GM19438 (cell line): ENCODE measurements around the gene SRSF12.
A peak's percentile ranks its signal among the peaks of the same experiment; 100 is the strongest.

ENCODE experiments used
- ATAC-seq: cut with Tn5 transposase; IDR thresholded peaks from one replicate; pipeline ENCODE4 v1.9.1; 2021; ENCODE audit warnings: low read depth; ENCODE audit not compliant: unreplicated experiment

The SRSF12 gene

GRCh38 chr6:89117211-89118108, at the start of gene SRSF12:
SRSF12 (minus strand) TSS chr6:89118071; CDS start chr6:89117887, 184 bp downstream.
- peak; percentile 72 for ATAC-seq

- no peak for ATAC-seq
These were observed 44.1 kb upstream of the SRSF12 start for GRCh38 chr6:89162047-89162371.

DNA sequence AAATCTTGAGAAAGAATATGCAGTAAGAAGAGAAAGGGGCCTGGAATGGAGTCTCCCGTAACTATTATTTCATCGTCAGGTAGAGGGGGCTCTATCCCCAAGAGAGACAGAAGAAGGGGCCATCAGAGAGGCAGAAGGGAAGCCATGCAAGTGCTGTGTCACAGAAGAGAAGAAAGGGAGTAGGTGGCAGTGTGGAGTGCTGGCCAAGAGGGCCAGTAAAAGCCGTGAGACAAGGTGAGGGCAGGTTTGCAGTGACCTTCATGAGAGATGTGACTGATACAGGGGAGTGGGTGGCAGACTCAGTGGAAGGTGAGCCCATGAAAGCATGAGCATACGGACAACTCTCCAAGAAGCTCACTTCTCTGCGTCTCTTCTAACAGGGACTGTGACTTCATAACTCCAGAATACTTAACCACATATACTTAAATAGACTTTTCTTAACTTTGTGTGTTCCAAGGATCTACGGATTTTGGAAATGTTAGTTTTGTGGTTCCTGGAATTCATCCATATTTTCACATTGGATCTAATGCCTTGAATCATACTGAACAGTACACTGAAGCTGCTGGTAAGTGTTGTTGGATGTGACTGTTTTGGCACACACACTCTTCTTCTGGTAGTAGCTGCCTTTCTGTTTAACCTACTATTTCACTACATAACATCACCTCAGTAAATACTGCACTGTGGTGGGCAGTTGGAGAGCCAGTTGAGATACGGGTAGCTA, 43.6 kb upstream of the SRSF12 start:
- no peak for ATAC-seq

DNA sequence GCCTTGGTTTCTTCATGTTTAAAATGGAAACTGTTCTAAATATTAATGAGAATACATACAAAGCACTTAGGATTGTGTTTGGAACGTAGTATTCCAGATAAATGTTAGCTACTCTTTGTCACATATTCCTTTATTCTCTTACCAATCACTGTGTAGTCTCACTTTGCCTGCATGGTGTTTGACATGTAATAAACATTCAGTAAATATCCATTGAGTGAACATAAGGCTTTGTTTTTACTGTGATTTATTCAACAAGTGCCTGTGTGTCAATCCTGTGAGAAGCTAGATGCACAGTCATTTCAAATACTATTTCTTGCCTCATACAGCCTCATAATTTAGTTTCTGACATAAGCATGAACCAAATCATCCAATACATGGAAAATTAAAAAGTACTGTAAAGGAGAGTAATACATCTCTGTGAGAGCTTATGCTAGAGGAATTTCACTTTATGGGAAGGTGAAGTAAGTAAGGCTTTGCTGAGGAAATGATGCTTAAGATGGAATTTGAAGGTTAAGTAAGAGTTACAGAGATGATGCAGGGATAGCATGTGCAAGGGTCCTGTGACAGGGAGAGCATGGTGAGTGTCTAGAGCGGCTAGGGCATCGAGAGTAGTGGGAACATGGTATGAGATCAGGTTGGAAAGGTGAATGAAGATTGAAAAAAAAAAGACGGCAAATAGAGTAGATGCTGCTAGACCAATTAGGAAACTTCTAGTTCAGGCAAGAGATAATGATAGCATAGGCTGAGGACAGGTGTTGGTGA, 42.6 kb upstream of the SRSF12 start:
- no peak for ATAC-seq

- ATAC-seq = no peak
These were observed 36.3 kb upstream of the SRSF12 start for GRCh38 chr6:89154131-89154530.

DNA sequence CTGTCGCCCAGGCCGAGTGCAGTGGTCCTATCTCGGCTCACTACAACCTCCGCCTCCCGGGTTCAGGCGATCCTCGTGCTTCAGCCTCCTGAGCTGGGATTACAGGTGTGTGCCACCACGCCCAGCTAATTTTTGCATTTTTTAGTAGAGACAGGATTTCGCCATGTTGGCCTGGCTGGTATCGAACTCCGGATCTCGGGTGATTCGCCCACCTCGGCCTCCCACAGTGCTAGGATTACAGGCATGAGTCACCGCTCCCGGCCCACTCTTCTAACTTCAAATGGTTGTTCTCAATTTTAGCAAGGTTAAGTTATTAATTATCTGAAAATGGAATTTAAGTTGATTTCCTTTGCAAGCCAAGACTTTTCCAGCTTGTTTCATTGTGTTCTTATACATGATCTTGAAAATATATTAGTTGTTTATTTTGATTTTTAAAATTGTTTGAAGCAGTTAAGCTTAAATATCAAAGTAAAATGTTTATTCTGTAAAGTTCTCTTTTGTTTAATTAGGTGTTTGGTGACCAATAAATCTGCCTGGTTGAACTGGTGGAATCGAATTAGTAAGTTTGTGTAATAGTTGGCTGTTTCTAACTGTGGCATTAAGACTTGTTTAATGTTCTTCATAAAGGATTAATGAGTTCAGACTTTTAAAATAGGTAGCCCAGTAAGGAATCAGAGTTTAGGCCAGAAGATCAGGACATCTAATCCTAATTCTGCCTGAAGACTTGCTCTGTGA, 30.3 kb upstream of the SRSF12 start:
- ATAC-seq = no peak

DNA sequence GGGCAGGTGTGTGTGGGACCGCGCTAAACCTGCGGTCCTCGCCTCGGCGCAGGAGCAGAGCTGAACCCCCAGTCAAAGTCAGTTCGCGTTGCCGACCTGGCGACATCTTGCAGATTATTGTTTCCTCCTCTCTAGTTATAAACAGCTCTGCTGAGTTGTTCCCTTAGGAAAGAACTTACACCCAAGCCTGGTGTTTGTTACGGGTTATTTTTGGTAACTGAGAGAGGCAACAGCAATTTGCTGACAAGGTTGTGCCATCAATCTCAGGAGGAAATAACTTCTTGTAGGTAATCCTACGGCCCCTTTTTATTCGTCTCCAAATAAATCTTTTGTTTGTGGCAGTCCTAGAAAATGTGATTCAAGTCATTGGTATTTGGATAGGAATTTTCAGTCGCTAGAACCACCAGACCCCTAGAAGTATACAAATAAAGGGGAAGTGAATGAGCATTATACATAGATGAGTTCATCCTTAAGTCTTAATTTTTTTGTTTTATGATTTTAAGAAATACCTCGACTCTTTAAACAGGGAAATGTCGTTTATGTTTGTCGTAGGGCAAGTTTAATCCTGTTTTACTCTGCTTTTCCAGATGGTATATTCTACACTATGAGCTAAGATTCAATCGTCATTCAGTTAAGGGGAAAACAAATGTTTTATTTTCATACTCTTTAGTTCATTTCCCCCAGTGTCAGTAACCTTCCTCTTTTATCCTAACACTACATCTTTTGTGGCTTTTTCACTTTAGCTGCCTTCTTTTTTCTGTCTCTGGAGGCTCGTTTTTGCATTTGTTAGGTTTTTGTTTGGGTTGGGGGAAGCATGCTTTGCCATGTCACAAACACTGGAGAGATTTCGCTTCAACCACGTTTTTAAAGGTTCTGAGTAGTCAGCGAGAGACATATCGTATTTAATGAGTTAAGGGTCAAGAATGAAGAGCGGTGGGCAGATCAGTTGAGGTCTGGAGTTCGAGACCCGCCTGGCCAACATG, 29.1 kb upstream of the SRSF12 start:
- peak; percentile 14 for ATAC-seq

DNA sequence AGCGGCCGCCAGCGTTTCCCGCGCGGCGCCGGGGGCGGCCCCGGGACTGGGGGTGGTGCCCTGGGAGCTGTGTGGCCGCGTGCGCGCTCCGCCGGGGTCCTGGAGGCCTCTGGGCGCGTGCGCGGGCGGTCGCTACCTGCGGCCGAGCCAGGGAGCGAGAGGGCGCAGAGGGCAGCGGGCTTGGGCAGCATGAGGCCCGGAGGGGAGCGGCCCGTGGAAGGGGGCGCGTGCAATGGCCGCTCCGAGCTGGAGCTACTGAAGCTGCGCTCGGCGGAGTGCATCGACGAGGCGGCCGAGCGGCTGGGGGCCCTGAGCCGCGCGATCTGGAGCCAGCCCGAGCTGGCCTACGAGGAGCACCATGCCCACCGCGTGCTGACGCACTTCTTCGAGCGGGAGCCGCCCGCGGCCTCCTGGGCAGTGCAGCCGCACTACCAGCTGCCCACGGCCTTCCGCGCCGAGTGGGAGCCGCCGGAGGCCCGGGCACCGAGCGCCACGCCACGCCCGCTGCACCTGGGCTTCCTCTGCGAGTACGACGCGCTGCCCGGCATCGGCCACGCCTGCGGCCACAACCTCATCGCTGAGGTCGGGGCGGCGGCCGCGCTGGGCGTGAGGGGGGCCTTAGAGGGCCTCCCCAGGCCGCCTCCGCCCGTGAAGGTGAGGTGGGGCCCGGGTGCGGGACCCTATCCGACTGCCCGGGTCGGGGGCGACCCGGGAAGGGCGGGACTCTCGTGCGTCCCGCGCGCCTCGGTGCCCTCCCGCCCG, 28.3 kb upstream of the SRSF12 start, which contains the start of gene PM20D2:
Gene PM20D2 (plus strand): TSS at position 100 of the 762 bp plus-strand sequence. CDS start 90 bp downstream, at position 190.
- ATAC-seq = peak; percentile 64

GRCh38 chr6:89145091-89145955, 27.5 kb upstream of the SRSF12 start:
- peak; percentile 56 for ATAC-seq

DNA sequence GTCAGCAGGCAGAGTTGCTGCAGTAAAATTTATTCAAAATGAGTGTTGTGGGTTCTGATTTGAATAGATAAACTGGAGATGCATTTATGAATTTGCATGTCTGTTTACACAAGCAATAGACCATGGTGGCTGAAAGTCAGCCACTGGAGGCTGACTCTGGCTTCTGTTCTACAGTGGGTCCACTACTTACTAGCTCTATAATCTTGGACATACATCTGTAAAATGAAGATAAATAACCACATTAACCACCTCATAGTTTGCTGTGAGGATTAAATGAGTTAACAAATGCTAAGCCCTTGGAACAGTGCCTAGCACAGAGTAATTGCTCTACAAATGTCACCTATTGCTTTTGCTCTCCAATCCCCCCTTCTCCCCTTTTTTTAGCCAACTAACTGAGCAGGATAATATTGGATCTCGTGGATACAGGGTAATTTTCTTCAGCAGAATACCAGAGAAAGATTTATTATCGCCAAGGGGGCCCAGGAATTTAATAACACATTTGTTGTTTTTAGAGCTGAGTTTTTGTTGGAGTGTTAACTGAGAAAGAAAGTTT, 26.6 kb upstream of the SRSF12 start:
- peak; percentile 39 for ATAC-seq

DNA sequence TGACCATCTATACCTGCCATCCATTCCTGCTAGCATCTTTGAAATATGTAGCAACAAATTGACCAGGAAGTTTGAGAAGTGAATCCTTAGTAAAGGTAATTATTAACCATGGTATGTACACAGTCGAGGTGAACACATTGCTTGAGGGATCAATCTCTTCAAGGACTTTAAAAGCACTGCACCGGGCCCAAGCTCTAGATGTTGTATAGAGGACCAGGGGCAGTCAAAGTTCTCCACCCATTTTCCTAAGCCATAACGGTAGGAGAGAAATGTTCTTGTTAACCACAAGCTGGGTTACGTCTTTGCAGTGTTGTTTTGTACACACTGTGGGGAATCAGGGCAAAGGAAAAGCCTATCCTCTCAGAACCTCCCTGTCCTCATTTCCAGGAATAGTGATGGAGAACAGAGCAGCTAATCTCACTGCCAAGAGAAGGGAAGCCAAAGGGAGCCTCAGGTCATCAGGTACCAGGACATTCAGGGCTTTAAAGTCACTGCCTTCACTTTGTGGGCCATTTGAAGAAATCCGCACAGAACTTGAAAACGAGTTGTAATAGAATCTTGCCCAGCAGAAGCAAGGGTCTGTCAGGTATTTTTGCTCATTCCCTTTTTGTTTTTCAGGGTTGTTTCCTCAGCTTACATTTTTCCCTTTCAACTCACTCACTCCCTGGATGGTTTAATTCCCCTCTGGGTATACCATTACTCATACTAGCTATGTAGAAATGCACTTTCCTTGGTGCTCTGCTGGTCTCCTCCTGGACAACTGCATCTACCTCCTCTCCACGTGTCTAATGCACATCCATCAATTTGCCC, 22.7 kb upstream of the SRSF12 start:
- ATAC-seq = no peak

DNA sequence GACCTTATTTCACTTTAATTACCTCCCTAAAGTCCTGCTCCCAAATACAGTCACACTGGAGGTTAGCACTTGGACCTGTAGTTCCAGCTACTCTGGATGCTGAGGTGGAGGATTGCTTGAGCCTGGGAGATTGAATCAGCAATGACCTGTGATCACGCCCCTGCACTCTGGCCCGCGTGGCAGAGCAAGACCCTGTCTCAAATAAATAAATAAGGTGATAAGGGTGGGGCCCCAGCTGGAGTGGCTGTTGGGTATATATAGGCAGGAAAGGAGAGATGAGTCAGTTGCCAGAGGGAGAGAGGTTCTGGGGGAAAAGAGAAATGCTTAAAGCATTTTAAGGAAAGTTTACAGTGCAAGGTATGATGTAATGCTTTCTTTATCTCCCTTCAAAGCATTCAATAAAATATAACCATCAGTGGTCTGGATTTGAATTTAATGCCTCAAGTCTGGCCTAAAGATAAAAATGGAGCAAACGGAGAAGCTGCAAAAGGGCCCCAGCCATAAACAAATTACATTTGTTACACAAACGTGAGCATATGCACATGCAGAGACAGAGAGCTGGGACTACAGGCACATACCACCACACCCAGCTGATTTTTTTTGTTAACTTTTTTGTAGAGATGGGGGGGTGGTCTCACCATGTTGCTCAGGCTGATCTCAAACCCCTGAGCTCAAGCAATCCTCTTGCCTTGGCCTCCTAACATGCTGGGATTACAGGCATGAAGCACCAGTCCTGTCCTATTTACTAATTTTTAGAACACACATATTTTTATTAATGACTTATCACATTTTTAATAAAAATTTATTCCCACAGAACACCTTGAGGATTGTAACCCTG, 21.9 kb upstream of the SRSF12 start:
- ATAC-seq = no peak

GRCh38 chr6:89138173-89138572, 20.3 kb upstream of the SRSF12 start:
- no peak for ATAC-seq

- ATAC-seq = no peak
These were observed 16.9 kb upstream of the SRSF12 start for GRCh38 chr6:89134723-89135122.

DNA sequence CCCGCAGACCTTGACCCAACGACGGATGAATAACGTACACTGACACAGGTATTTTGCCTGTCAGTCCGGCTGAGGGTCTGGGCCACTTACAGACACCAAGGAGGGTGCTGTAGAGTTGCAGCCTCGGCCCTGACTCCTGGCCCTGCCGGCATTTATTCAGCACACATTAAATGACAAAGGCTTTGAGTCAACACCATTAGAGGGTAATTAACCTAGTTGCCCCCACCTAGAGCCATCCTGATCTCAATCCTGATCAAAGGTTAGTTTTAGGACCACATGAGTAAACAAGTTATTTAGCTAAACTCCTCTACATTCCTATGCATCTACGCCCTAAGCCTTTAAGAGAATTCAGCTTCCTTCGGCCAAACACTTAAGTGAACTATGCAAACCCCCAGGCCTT, 16.1 kb upstream of the SRSF12 start:
- ATAC-seq = no peak

DNA sequence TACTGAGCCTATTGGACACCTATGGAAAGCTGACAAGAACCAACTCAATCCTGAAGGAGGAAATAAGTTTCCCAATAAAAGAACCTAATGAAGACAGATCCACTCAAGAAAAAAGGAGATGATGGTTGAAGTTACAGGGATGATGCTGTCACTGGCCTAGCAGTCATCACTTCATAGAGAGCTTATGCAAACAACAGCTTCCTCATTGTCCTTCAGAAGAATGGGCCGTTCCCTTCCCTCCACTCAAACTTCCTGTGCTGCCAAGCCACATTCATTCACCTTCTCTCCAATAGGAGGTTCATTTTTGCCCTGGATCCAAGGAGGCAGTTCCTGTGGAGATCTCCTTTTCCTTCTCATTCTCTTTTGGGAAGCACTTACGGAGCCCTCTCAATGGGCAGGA, 14.2 kb upstream of the SRSF12 start:
- ATAC-seq = no peak
